ENCODE measurements around the gene CAAP1.
A peak's percentile ranks its signal among the peaks of the same experiment; 100 is the strongest.
"Not testable (repeated sequence)": the region's sequence is repeated elsewhere in the genome, so short reads cannot be mapped to it uniquely, and the experiment has no call there.

The CAAP1 gene

GRCh38 chr9:26833792-26834191 lies 58.8 kb downstream of the CAAP1 start:
- TF ChIP-seq CTCF (IDR thresholded peaks at IDR 0.05; ENCODE audit: low read depth, low read length), result no peak
- no peak for DNase-seq (ENCODE audit: extremely low read depth, low read depth)

- not testable (repeated sequence) for DNase-seq (ENCODE audit: extremely low read depth, low read depth)
Measured at GRCh38 chr9:26828391-26828955, 64.1 kb downstream of the CAAP1 start.

GRCh38 chr9:26814799-26815198 lies 77.8 kb downstream of the CAAP1 start:
- no peak for DNase-seq (ENCODE audit: extremely low read depth, low read depth)
- TF ChIP-seq CTCF (IDR thresholded peaks at IDR 0.05; ENCODE audit: low read depth, low read length), result no peak

- DNase-seq (ENCODE audit: extremely low read depth, low read depth), result no peak
- TF ChIP-seq CTCF (IDR thresholded peaks at IDR 0.05; ENCODE audit: low read depth, low read length), result no peak
Measured at GRCh38 chr9:26813247-26813646, 79.4 kb downstream of the CAAP1 start.

- TF ChIP-seq CTCF (IDR thresholded peaks at IDR 0.05; ENCODE audit: low read depth, low read length), result no peak
- DNase-seq (ENCODE audit: extremely low read depth, low read depth), result no peak
Measured at GRCh38 chr9:26812217-26812616, 80.4 kb downstream of the CAAP1 start.

- no peak for TF ChIP-seq CTCF (IDR thresholded peaks at IDR 0.05; ENCODE audit: low read depth, low read length)
- no peak for DNase-seq (ENCODE audit: extremely low read depth, low read depth)
Measured at GRCh38 chr9:26811106-26811505, 81.5 kb downstream of the CAAP1 start.

- peak; percentile 18 for DNase-seq (ENCODE audit: extremely low read depth, low read depth)
- no peak for TF ChIP-seq CTCF (IDR thresholded peaks at IDR 0.05; ENCODE audit: low read depth, low read length)
Measured at GRCh38 chr9:26809795-26810194, 82.8 kb downstream of the CAAP1 start.

- no peak for TF ChIP-seq CTCF (IDR thresholded peaks at IDR 0.05; ENCODE audit: low read depth, low read length)
- DNase-seq (ENCODE audit: extremely low read depth, low read depth), result no peak
Measured at GRCh38 chr9:26807161-26807560, 85.4 kb downstream of the CAAP1 start.

Measured in AG09319 (cell line).